Heart left ventricle (tissue), 16 donors: ENCODE data around the gene PCP4L1. TPM values are rescaled to one million over a fixed set of nuclear protein-coding genes. Genes with fewer than 3 reads are reported as not detected.

Experiments
- ATAC-seq, 4 donors: fragments of 200-7000 bp; cut with Tn5 transposase; one replicate each; pipeline ENCODE4 v1.9.1; 2020 to 2022; ENCODE audit warnings: moderate library complexity in 4 of 4, mild to moderate bottlenecking in 3 of 4, moderate number of reproducible peaks in 1 of 4
- DNase-seq, 5 donors: peaks; one replicate each; pipeline ENCODE4 v3.0.0-alpha.2; 2020
- H3K27ac ChIP-seq, 12 donors: fragments of 200-600 bp; sonication (generic) in 4 of 12; one replicate each; pipeline versions ENCODE4 v1.5.0 to v1.8.0; 2016 to 2022; ENCODE audit warnings: mild to moderate bottlenecking in 2 of 12
- H3K27me3 ChIP-seq, 9 donors: fragments of 200-600 bp; sonication (generic) in 2 of 9; one replicate each; pipeline versions ENCODE4 v1.5.1 to v1.8.0; 2016 to 2022; ENCODE audit warnings: mild to moderate bottlenecking in 3 of 9
- H3K36me3 ChIP-seq, 9 donors: fragments of 200-600 bp; sonication (generic) in 2 of 9; one replicate each; pipeline versions ENCODE4 v1.5.0 to v1.8.0; 2018 to 2022; ENCODE audit warnings: mild to moderate bottlenecking in 2 of 9
- H3K4me1 ChIP-seq, 12 donors: fragments of 200-600 bp; sonication (generic) in 4 of 12; one replicate each; pipeline versions ENCODE4 v1.5.0 to v1.8.0; 2016 to 2022; ENCODE audit warnings: mild to moderate bottlenecking in 3 of 12
- H3K4me3 ChIP-seq, 12 donors: fragments of 200-600 bp; sonication (generic) in 4 of 12; one replicate each; pipeline versions ENCODE4 v1.5.0 to v1.8.0; 2017 to 2022; ENCODE audit warnings: mild to moderate bottlenecking in 9 of 12, moderate library complexity in 4 of 12
- H3K9me3 ChIP-seq, 12 donors: fragments of 200-600 bp; sonication (generic) in 4 of 12; one replicate each; pipeline versions ENCODE4 v1.5.0 to v1.8.0; 2016 to 2022; ENCODE audit warnings: mild to moderate bottlenecking in 1 of 12
- CTCF ChIP-seq, 12 donors: fragments of 200-600 bp; sonication (generic) in 4 of 12; IDR thresholded peaks; one replicate each; pipeline versions ENCODE4 v1.5.0 to v1.8.0; 2018 to 2022; ENCODE audit warnings: antibody characterized with exemption in 12 of 12, mild to moderate bottlenecking in 5 of 12
- POLR2A ChIP-seq, 2 donors: fragments of 450-650 bp; IDR thresholded peaks; one replicate each; pipeline ENCODE4 v1.6.1; 2017; ENCODE audit warnings: antibody characterized with exemption in 2 of 2, mild to moderate bottlenecking in 2 of 2, moderate library complexity in 2 of 2
- WGBS, 4 donors: extraction: QIAGEN DNeasy Blood & Tissue Kit in 2 of 4; methylation state at CpG; one replicate each; pipeline versions ENCODE4 v1.1.5 to v1.1.7; 2013 to 2018; 5-methylcytosine and 5-hydroxymethylcytosine counted together
- intact Hi-C, 10 donors: fragments of 100-400 bp; cut with DNase I; formaldehyde crosslinking; loops; one replicate each; pipeline versions ENCODE4 v1.11.1 to v1.14.2; 2022
- polyA plus RNA-seq, 2 donors: library from polyadenylated mRNA; stranded (reverse); fragments of 200-250 nt; gene quantifications; one replicate each; pipeline ENCODE4 v1.2.3, GENCODE V29; 2013
- total RNA-seq, 9 donors: library from RNA; depleted of rRNA in 2 of 9; stranded (reverse); fragments of >200 nt in 2 of 9; fragmentation: NEBNext Ultra II Directional in 3 of 9; extraction: Animal tissue kit (Norgen Biotek cat#: 25700) in 3 of 9; gene quantifications; one replicate each; pipeline versions ENCODE4 v1.1.0 to v1.2.4, GENCODE V29; 2016 to 2023
- donor health status: ischemic (EF 13 %, LVEDD 7.1; RV severe dilation, severe dysfunction).
- donor health status: healthy with polysubstance abuse.
- donor health status: DM: no; HTN: yes; CAD: no.
- donor health status: DM: no; HTN: no; CAD: no.
- donor health status: ischemic (EF 25% LVEDD 6.9; RV normal size, moderate dysfunction).
- donor health status: ischemic (EF 25% LVEDD 5.7; RV mildly dilated, moderate dysfunction).
- donor health status: healthy.
- donor health status: DM: yes; HTN: yes; CAD: no.
- donor health status: ischemic (EF 35%, LVEDD 5.7; RV mildly dilated, moderate dysfunction).
- donor health status: nonischemic (EF 11% LVEDD 7.7; RV severe dilation, severe dysfunction).
- donor health status: DM: yes; HTN: yes; CAD: no.
- donor health status: PGD.
- donor health status: ischemic (EF 29% LVEDD 5.4; RV normal size, mild dysfunction).
- donor health status: nonischemic (EF 23%, LVEDD 6.1; RV moderate dilation, normal function).

Gene PCP4L1
- total and polyA plus RNA-seq, 11 donors = 0.19 to 0.62 (median 0.46) TPM; not detected in 1

- ATAC-seq (no peak), DNase-seq (no peak)
- TF ChIP-seq POLR2A (IDR thresholded peaks at IDR 0.05) = no peak
- no peak for TF ChIP-seq CTCF (IDR thresholded peaks at IDR 0.05)
- Histone ChIP-seq H3K27me3 (no peaks in the 10 kb centered on the region), H3K4me1 (peaks cover 0 to 33% (median 6%) of the 10 kb centered on the region in 12 donors), H3K36me3 (no peaks in the 10 kb centered on the region), H3K9me3 (no peaks in the 10 kb centered on the region), H3K4me3 (no peak overlapping the region), H3K27ac (no peak overlapping the region)
- intact Hi-C loops = no loop called here
- 72 to 91% (median 88%) methylated on average over 4 of the region's 4 CpGs for WGBS, 4 donors
Measured at GRCh38 chr1:161300478-161300877, 41.9 kb downstream of the PCP4L1 start.

- DNase-seq (no peak), ATAC-seq (peak in 2 of 4 donors; percentile 8 to 11)
- H3K27me3 ChIP-seq = no peaks in the 10 kb centered on the region
- H3K4me3 ChIP-seq = peak overlapping the region; percentile 40 to 88 (median 76)
- peak overlapping the region in 10 of 12 donors; percentile 23 to 87 (median 50) for H3K27ac ChIP-seq
- no peaks in the 10 kb centered on the region for H3K9me3 ChIP-seq
- no peaks in the 10 kb centered on the region for H3K36me3 ChIP-seq
- H3K4me1 ChIP-seq = peaks cover 0 to 42% (median 12%) of the 10 kb centered on the region in 12 donors
- intact Hi-C loops = loop anchor here in 1 of 10 donors (5.0 kb wide), 1 partner anchor 72 kb away; no protein-coding TSS in a partner anchor
- no peak for TF ChIP-seq POLR2A (IDR thresholded peaks at IDR 0.05)
- TF ChIP-seq CTCF (IDR thresholded peaks at IDR 0.05) = no peak
- WGBS, 4 donors = 15 to 19% (median 16%) methylated on average over 17 of the region's 17 CpGs
Measured at GRCh38 chr1:161304927-161305866, 46.7 kb downstream of the PCP4L1 start.

GRCh38 chr1:161305867-161306519 lies 47.4 kb downstream of the PCP4L1 start:
- no peaks in the 10 kb centered on the region for H3K36me3 ChIP-seq
- intact Hi-C loops = loop anchor here in 1 of 10 donors (5.0 kb wide), 1 partner anchor 71 kb away; no protein-coding TSS in a partner anchor
- 2 to 7% (median 4%) methylated on average over 30 to 31 of the region's 31 CpGs for WGBS, 4 donors

More at GRCh38 chr1:161305867-161306519, 47.4 kb downstream of the PCP4L1 start:
- TF ChIP-seq CTCF (IDR thresholded peaks at IDR 0.05) (peak in 5 of 12 donors; percentile 12 to 40 (median 25)), POLR2A (IDR thresholded peaks at IDR 0.05) (peak in 1 of 2 donors; percentile 42)
- Histone ChIP-seq H3K27me3 (no peaks in the 10 kb centered on the region), H3K4me1 (peaks cover 0 to 42% (median 12%) of the 10 kb centered on the region in 12 donors), H3K4me3 (peak overlapping the region; percentile 40 to 88 (median 76)), H3K9me3 (no peaks in the 10 kb centered on the region), H3K27ac (peak overlapping the region in 10 of 12 donors; percentile 23 to 87 (median 50))
- ATAC-seq (peak; percentile 80 to 95 (median 94)), DNase-seq (peak; percentile 73 to 90 (median 81))
